Keratinocyte (primary cell): ENCODE results near the gene MTHFD2L. TPM values are rescaled to one million over a fixed set of nuclear protein-coding genes. Genes with fewer than 3 reads are reported as not detected.

Experiments used
- DNase-seq: peaks from one replicate; pipeline ENCODE4 v3.0.0-alpha.2; 2011; ENCODE audit warnings: low read depth, missing footprints, low spot score
- FAIRE-seq: peaks from 2 replicates; lab custom pipeline; 2011; peaks lifted over from hg19 to GRCh38; lab: Jason Lieb, UNC
- H2AFZ ChIP-seq: 2 replicates; pipeline ENCODE4 v1.6.0; 2012; ENCODE audit warnings: low read length, control low read depth, inconsistent platforms; ENCODE audit not compliant: control insufficient read depth
- H3K27ac ChIP-seq: 2 replicates; pipeline ENCODE4 v1.5.1; 2011; ENCODE audit warnings: low read length; ENCODE audit not compliant: control insufficient read depth, insufficient read depth
- H3K27me3 ChIP-seq: 3 replicates; pipeline ENCODE4 v1.6.0; 2011; ENCODE audit warnings: low read length; ENCODE audit not compliant: control insufficient read depth, insufficient read depth; ENCODE audit errors: extremely low read depth
- H3K36me3 ChIP-seq, 2 experiments: 2 replicates in 1 of 2; 3 replicates in 1 of 2; pipeline ENCODE4 v1.5.1; 2011; ENCODE audit warnings: low read length in 2 of 2, mild to moderate bottlenecking in 1 of 2; ENCODE audit not compliant: control insufficient read depth in 2 of 2, insufficient read depth in 2 of 2; ENCODE audit errors: extremely low read depth in 1 of 2
- H3K4me1 ChIP-seq: 3 replicates; pipeline ENCODE4 v1.5.1; 2011; ENCODE audit warnings: low read length; ENCODE audit not compliant: control insufficient read depth, insufficient read depth; ENCODE audit errors: extremely low read depth
- H3K4me2 ChIP-seq: 3 replicates; pipeline ENCODE4 v1.6.0; 2011; ENCODE audit warnings: low read depth, low read length; ENCODE audit not compliant: control insufficient read depth, insufficient read depth; ENCODE audit errors: extremely low read depth
- H3K4me3 ChIP-seq, 3 experiments: fragments of 200-600 bp in 1 of 3; sonication (generic) in 1 of 3; 2 replicates in 2 of 3; 3 replicates in 1 of 3; pipeline ENCODE4 v1.5.1; 2011 to 2016; ENCODE audit warnings: low read length in 3 of 3, mild to moderate bottlenecking in 3 of 3, control low read depth in 2 of 3, inconsistent platforms in 1 of 3, low read depth in 1 of 3, mixed read lengths in 1 of 3, mixed run types in 1 of 3, moderate library complexity in 1 of 3; ENCODE audit not compliant: control insufficient read depth in 2 of 3, insufficient read depth in 2 of 3; ENCODE audit errors: extremely low read depth in 1 of 3
- H3K79me2 ChIP-seq: 2 replicates; pipeline ENCODE4 v1.6.0; 2012; ENCODE audit warnings: low read length; ENCODE audit not compliant: control insufficient read depth, insufficient read depth
- H3K9ac ChIP-seq: 3 replicates; pipeline ENCODE4 v1.6.0; 2011; ENCODE audit warnings: low read length; ENCODE audit not compliant: control insufficient read depth, insufficient read depth; ENCODE audit errors: extremely low read depth
- H3K9me1 ChIP-seq: 3 replicates; pipeline ENCODE4 v1.6.0; 2011; ENCODE audit warnings: low read length; ENCODE audit not compliant: control insufficient read depth, insufficient read depth; ENCODE audit errors: extremely low read depth
- H3K9me3 ChIP-seq: 2 replicates; pipeline ENCODE4 v1.5.1; 2012; ENCODE audit warnings: low read depth, low read length; ENCODE audit not compliant: control insufficient read depth
- H4K20me1 ChIP-seq: 3 replicates; pipeline ENCODE4 v1.6.0; 2011; ENCODE audit warnings: low read length; ENCODE audit not compliant: control insufficient read depth, insufficient read depth; ENCODE audit errors: extremely low read depth
- EZH2 ChIP-seq: IDR thresholded peaks from one replicate; pipeline ENCODE4 v1.6.1; 2012; ENCODE audit warnings: inconsistent platforms, mild to moderate bottlenecking, low read length, moderate library complexity
- dilution Hi-C: fragments of 300-500 bp; cut with MboI; formaldehyde crosslinking; loops from one replicate; pipeline ENCODE4 v1.7.0; 2020; ENCODE audit warnings: low sequenced_read_pairs; ENCODE audit not compliant: extremely low pct_ligation_motif_present
- polyA plus RNA-seq, 5 experiments: library from polyadenylated mRNA; depleted of rRNA in 3 of 5; stranded (reverse) in 3 of 5; stranded (forward) in 1 of 5; unstranded in 1 of 5; fragments of >200 nt; gene quantifications; 1 replicate in 1 of 5; 2 replicates in 3 of 5; 3 replicates in 1 of 5; pipeline versions ENCODE4 v1.2.1 to v1.2.3, GENCODE V29; 2011 to 2012; ENCODE audit warnings: missing spikeins in 2 of 5, low read depth in 1 of 5, low replicate concordance in 1 of 5
- TF ChIP-seq, protein P1 (sequence below), 3 experiments: IDR thresholded peaks in 1 of 3; conservative IDR thresholded peaks in 1 of 3; optimal IDR thresholded peaks in 1 of 3; 2 replicates in 2 of 3; 3 replicates in 1 of 3; pipeline versions ENCODE3 to v1.5.1; 2011; ENCODE audit warnings: low read length in 3 of 3, mild to moderate bottlenecking in 3 of 3, moderate library complexity in 2 of 3, control low read depth in 1 of 3, inconsistent platforms in 1 of 3; ENCODE audit not compliant: insufficient read depth in 2 of 3; ENCODE audit errors: extremely low read depth in 1 of 3

Gene MTHFD2L
- polyA plus RNA-seq, 1 donor (not counting 4 experiments of a cell fraction or from before 2014, with no cell fraction given): 30.4 TPM

DNA sequence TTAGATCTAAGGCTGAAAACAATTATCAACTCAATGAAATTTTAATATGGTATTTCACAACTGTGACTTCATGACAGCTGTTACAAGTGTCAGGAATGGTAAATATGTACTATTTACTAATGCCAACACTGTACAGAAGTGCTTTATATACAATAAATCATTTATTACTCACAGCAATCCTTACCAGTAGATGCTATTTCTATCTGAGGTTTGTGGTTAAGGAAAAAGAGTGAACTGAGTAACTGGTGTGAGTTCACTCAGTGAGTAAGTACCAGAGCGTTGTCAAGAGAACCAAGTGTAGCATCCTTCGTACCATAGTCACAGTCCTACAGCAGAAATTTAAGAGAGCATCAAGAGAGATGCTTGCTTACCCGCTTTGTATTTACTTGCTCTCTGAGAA, 23.3 kb downstream of the MTHFD2L start:
- Histone ChIP-seq H3K9ac (no peak overlapping the region), H2AFZ (no peak overlapping the region), H3K79me2 (no peaks in the 10 kb centered on the region), H3K27me3 (no peaks in the 10 kb centered on the region), H3K4me3 (no peak overlapping the region), H4K20me1 (no peaks in the 10 kb centered on the region), H3K4me2 (no peak overlapping the region), H3K4me1 (no peaks in the 10 kb centered on the region), H3K9me3 (no peaks in the 10 kb centered on the region), H3K9me1 (no peaks in the 10 kb centered on the region), H3K36me3 (no peaks in the 10 kb centered on the region), H3K27ac (no peak overlapping the region)
- FAIRE-seq (peak; percentile 53), DNase-seq (no peak)
- TF ChIP-seq, protein P1, sequence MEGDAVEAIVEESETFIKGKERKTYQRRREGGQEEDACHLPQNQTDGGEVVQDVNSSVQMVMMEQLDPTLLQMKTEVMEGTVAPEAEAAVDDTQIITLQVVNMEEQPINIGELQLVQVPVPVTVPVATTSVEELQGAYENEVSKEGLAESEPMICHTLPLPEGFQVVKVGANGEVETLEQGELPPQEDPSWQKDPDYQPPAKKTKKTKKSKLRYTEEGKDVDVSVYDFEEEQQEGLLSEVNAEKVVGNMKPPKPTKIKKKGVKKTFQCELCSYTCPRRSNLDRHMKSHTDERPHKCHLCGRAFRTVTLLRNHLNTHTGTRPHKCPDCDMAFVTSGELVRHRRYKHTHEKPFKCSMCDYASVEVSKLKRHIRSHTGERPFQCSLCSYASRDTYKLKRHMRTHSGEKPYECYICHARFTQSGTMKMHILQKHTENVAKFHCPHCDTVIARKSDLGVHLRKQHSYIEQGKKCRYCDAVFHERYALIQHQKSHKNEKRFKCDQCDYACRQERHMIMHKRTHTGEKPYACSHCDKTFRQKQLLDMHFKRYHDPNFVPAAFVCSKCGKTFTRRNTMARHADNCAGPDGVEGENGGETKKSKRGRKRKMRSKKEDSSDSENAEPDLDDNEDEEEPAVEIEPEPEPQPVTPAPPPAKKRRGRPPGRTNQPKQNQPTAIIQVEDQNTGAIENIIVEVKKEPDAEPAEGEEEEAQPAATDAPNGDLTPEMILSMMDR (optimal IDR thresholded peaks at IDR 0.05 in 1 of 3, IDR thresholded peaks at IDR 0.05 in 1 of 3, conservative IDR thresholded peaks at IDR 0.05 in 1 of 3; ENCODE audit: extremely low read depth in 1 of 3, insufficient read depth in 2 of 3, low read length in 3 of 3): no peak
- TF ChIP-seq EZH2: no peak
- dilution Hi-C loops: no loop called here

DNA sequence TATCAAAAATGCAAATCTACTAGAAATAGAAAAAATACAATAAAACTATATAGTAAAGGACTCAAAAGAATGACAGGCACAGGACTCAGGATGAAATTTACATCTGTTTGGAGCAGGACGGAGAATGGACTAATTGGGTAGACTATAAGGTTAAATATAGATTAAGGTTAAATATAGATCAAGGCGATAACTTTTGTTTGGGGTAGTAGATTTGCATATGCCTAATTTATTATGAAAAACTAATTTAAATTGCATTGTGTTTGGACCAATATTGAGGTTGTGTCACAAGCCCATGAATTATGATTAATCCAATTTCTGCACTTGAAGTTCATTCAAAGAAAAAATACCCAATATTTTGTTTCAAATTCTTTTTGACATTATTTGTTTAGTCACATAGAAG, 31.0 kb downstream of the MTHFD2L start:
- H3K9me1 ChIP-seq: no peaks in the 10 kb centered on the region
- dilution Hi-C loops: no loop called here
- no peaks in the 10 kb centered on the region for H3K27me3 ChIP-seq
- H4K20me1 ChIP-seq: no peaks in the 10 kb centered on the region
- no peak for DNase-seq
- H3K36me3 ChIP-seq: no peaks in the 10 kb centered on the region
- H3K4me3 ChIP-seq: no peak overlapping the region
- no peaks in the 10 kb centered on the region for H3K79me2 ChIP-seq
- no peak overlapping the region for H3K27ac ChIP-seq
- TF ChIP-seq, protein P1 (optimal IDR thresholded peaks at IDR 0.05 in 1 of 3, IDR thresholded peaks at IDR 0.05 in 1 of 3, conservative IDR thresholded peaks at IDR 0.05 in 1 of 3; ENCODE audit: extremely low read depth in 1 of 3, insufficient read depth in 2 of 3, low read length in 3 of 3): no peak
- no peak for TF ChIP-seq EZH2
- no peak overlapping the region for H3K9ac ChIP-seq
- no peak overlapping the region for H3K4me2 ChIP-seq
- no peaks in the 10 kb centered on the region for H3K9me3 ChIP-seq
- no peak overlapping the region for H2AFZ ChIP-seq
- H3K4me1 ChIP-seq: peaks cover 12% of the 10 kb centered on the region
- FAIRE-seq: no peak
